BLaER1 (cell line): ENCODE data around the gene DMP1.

Source experiments
- H3K27ac ChIP-seq: shearing (Covaris generic); formaldehyde crosslinking; 2 replicates; pipeline ENCODE4 v1.8.1; 2022
- H3K27me3 ChIP-seq: shearing (Covaris generic); formaldehyde crosslinking; 2 replicates; pipeline ENCODE4 v1.8.1; 2022
- H3K36me3 ChIP-seq: shearing (Covaris generic); formaldehyde crosslinking; 2 replicates; pipeline ENCODE4 v1.8.1; 2022
- H3K4me1 ChIP-seq: shearing (Covaris generic); formaldehyde crosslinking; 2 replicates; pipeline ENCODE4 v1.8.1; 2022
- H3K4me2 ChIP-seq: shearing (Covaris generic); formaldehyde crosslinking; 2 replicates; pipeline ENCODE4 v1.8.1; 2022
- H3K4me3 ChIP-seq: shearing (Covaris generic); formaldehyde crosslinking; 2 replicates; pipeline ENCODE4 v1.8.1; 2022
- H3K9ac ChIP-seq: shearing (Covaris generic); formaldehyde crosslinking; 2 replicates; pipeline ENCODE4 v1.8.1; 2022
- H3K9me3 ChIP-seq: shearing (Covaris generic); formaldehyde crosslinking; 2 replicates; pipeline ENCODE4 v1.8.1; 2022
- H4K20me1 ChIP-seq: shearing (Covaris generic); formaldehyde crosslinking; 2 replicates; pipeline ENCODE4 v1.8.1; 2022
- Cebpa-rat ChIP-seq: shearing (Covaris generic); IDR thresholded peaks from 2 replicates; pipeline ENCODE4 v1.8.1; 2022

DMP1 gene, protein sequence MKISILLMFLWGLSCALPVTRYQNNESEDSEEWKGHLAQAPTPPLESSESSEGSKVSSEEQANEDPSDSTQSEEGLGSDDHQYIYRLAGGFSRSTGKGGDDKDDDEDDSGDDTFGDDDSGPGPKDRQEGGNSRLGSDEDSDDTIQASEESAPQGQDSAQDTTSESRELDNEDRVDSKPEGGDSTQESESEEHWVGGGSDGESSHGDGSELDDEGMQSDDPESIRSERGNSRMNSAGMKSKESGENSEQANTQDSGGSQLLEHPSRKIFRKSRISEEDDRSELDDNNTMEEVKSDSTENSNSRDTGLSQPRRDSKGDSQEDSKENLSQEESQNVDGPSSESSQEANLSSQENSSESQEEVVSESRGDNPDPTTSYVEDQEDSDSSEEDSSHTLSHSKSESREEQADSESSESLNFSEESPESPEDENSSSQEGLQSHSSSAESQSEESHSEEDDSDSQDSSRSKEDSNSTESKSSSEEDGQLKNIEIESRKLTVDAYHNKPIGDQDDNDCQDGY

GRCh38 chr4:87649980-87650379, at the start of gene DMP1:
TSS of gene DMP1 (plus strand) at chr4:87650280. CDS start at chr4:87656493, 6,213 bp downstream.
- H3K9ac ChIP-seq: no peak within 1 kb of the TSS
- H3K27ac ChIP-seq: no peak within 1 kb of the TSS
- no peak within 1 kb of the TSS for H3K4me3 ChIP-seq
- H3K4me2 ChIP-seq: no peak within 1 kb of the TSS
- H3K9me3 ChIP-seq: no peaks in the 10 kb centered on the region
- no peak for TF ChIP-seq Cebpa-rat
- no peaks in the 10 kb centered on the region for H4K20me1 ChIP-seq
- H3K27me3 ChIP-seq: no peaks in the 10 kb centered on the region
- H3K36me3 ChIP-seq: no peaks in the 10 kb centered on the region
- H3K4me1 ChIP-seq: no peaks in the 10 kb centered on the region

DNA sequence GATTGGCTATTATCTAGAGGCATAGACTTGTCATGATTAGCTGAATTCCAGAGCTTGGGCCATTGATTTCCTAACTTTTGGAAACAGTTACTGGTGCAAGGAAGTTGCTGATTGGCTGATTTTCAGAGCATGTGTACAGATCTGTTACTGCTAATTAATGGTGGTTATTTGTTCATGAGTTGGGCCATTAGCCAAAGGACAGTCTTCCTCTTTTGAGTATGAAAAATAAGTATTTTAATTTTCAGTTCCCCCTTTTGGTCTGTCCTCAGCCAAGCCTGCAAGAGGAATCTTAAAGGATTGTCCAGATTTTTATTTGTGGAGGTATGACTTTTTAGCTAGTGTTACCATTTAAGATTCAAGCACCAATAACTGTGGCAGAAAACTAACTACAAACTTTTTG, 48.7 kb upstream of the DMP1 start:
- no peak overlapping the region for H3K9ac ChIP-seq
- TF ChIP-seq Cebpa-rat: no peak
- no peaks in the 10 kb centered on the region for H3K27me3 ChIP-seq
- no peak overlapping the region for H3K27ac ChIP-seq
- H3K9me3 ChIP-seq: no peaks in the 10 kb centered on the region
- no peaks in the 10 kb centered on the region for H3K4me1 ChIP-seq
- no peak overlapping the region for H3K4me3 ChIP-seq
- H3K4me2 ChIP-seq: no peak overlapping the region
- H3K36me3 ChIP-seq: no peaks in the 10 kb centered on the region
- no peaks in the 10 kb centered on the region for H4K20me1 ChIP-seq

- Histone ChIP-seq H3K9ac (no peak within 1 kb of the TSS), H3K4me1 (no peaks in the 10 kb centered on the region), H3K4me2 (no peak within 1 kb of the TSS), H3K9me3 (no peaks in the 10 kb centered on the region), H3K27ac (no peak within 1 kb of the TSS), H3K27me3 (no peaks in the 10 kb centered on the region), H4K20me1 (no peaks in the 10 kb centered on the region), H3K4me3 (no peak within 1 kb of the TSS), H3K36me3 (no peaks in the 10 kb centered on the region)
- no peak for TF ChIP-seq Cebpa-rat
Measured at GRCh38 chr4:87608229-87608628, 41.9 kb upstream of the DMP1 start, which contains the start of gene DSPP. TSS of gene DSPP (plus strand) at chr4:87608529. CDS start at chr4:87610909, 2,380 bp downstream.

GRCh38 chr4:87614292-87614890, 35.7 kb upstream of the DMP1 start:
- H4K20me1 ChIP-seq: no peaks in the 10 kb centered on the region
- H3K27ac ChIP-seq: no peak overlapping the region
- H3K4me3 ChIP-seq: no peak overlapping the region
- no peaks in the 10 kb centered on the region for H3K36me3 ChIP-seq
- H3K9ac ChIP-seq: no peak overlapping the region
- no peak for TF ChIP-seq Cebpa-rat
- H3K4me2 ChIP-seq: no peak overlapping the region
- H3K4me1 ChIP-seq: no peaks in the 10 kb centered on the region
- H3K9me3 ChIP-seq: no peaks in the 10 kb centered on the region
- H3K27me3 ChIP-seq: no peaks in the 10 kb centered on the region

- no peak for TF ChIP-seq Cebpa-rat
- Histone ChIP-seq H3K4me2 (no peak overlapping the region), H3K9me3 (no peaks in the 10 kb centered on the region), H3K27me3 (no peaks in the 10 kb centered on the region), H3K36me3 (no peaks in the 10 kb centered on the region), H4K20me1 (no peaks in the 10 kb centered on the region), H3K4me3 (no peak overlapping the region), H3K4me1 (no peaks in the 10 kb centered on the region), H3K9ac (no peak overlapping the region), H3K27ac (no peak overlapping the region)
Measured at GRCh38 chr4:87616268-87616667, 33.8 kb upstream of the DMP1 start.

GRCh38 chr4:87620086-87620485, 30.0 kb upstream of the DMP1 start:
- TF ChIP-seq Cebpa-rat: no peak
- Histone ChIP-seq H3K9me3 (no peaks in the 10 kb centered on the region), H3K4me1 (no peaks in the 10 kb centered on the region), H3K4me2 (no peak overlapping the region), H3K36me3 (no peaks in the 10 kb centered on the region), H4K20me1 (no peaks in the 10 kb centered on the region), H3K4me3 (no peak overlapping the region), H3K27me3 (no peaks in the 10 kb centered on the region), H3K9ac (no peak overlapping the region), H3K27ac (no peak overlapping the region)

DNA sequence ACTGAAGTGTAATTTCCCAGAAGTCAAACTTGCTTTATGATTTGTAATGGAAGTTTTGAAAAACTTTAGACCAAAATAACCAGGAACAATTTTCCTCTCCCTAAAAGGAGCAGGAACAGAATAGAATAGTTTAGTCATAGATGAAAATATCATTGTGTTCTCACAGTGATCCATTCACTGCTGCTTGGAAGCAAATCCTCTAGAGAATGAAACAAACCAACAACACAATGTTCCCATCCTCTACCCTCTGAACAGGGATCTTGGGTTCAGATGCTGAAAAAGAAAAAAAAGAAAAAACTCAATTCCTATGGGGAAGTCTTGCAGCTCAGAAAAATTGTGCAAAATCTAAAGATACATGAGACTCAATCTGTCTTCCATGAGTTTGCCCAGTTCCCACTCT, 29.6 kb upstream of the DMP1 start:
- Histone ChIP-seq H3K27ac (no peak overlapping the region), H4K20me1 (no peaks in the 10 kb centered on the region), H3K9me3 (no peaks in the 10 kb centered on the region), H3K27me3 (no peaks in the 10 kb centered on the region), H3K4me3 (no peak overlapping the region), H3K9ac (no peak overlapping the region), H3K4me2 (no peak overlapping the region), H3K36me3 (no peaks in the 10 kb centered on the region), H3K4me1 (no peaks in the 10 kb centered on the region)
- TF ChIP-seq Cebpa-rat: no peak

GRCh38 chr4:87622303-87622702, 27.8 kb upstream of the DMP1 start:
- Histone ChIP-seq H3K27ac (no peak overlapping the region), H3K27me3 (no peaks in the 10 kb centered on the region), H3K36me3 (no peaks in the 10 kb centered on the region), H3K9ac (no peak overlapping the region), H3K4me2 (no peak overlapping the region), H3K9me3 (no peaks in the 10 kb centered on the region), H3K4me3 (no peak overlapping the region), H3K4me1 (no peaks in the 10 kb centered on the region), H4K20me1 (no peaks in the 10 kb centered on the region)
- TF ChIP-seq Cebpa-rat: no peak

GRCh38 chr4:87624698-87625097, 25.4 kb upstream of the DMP1 start:
- H3K27me3 ChIP-seq: no peaks in the 10 kb centered on the region
- H3K9me3 ChIP-seq: no peaks in the 10 kb centered on the region
- H3K4me3 ChIP-seq: no peak overlapping the region
- no peaks in the 10 kb centered on the region for H3K4me1 ChIP-seq
- H3K27ac ChIP-seq: no peak overlapping the region
- TF ChIP-seq Cebpa-rat: no peak
- H3K36me3 ChIP-seq: no peaks in the 10 kb centered on the region
- no peaks in the 10 kb centered on the region for H4K20me1 ChIP-seq
- no peak overlapping the region for H3K4me2 ChIP-seq
- H3K9ac ChIP-seq: no peak overlapping the region

GRCh38 chr4:87631668-87632067, 18.4 kb upstream of the DMP1 start:
- H3K4me1 ChIP-seq: no peaks in the 10 kb centered on the region
- no peak overlapping the region for H3K4me2 ChIP-seq
- H3K4me3 ChIP-seq: no peak overlapping the region
- no peak overlapping the region for H3K27ac ChIP-seq
- H3K9ac ChIP-seq: no peak overlapping the region
- TF ChIP-seq Cebpa-rat: no peak
- H3K27me3 ChIP-seq: no peaks in the 10 kb centered on the region
- no peaks in the 10 kb centered on the region for H3K36me3 ChIP-seq
- no peaks in the 10 kb centered on the region for H4K20me1 ChIP-seq
- H3K9me3 ChIP-seq: no peaks in the 10 kb centered on the region
